Measurements from ENCODE around the gene PSMG1. TPM values are rescaled to one million over a fixed set of nuclear protein-coding genes. Genes with fewer than 3 reads are reported as not detected.

The PSMG1 gene
- total and polyA plus RNA-seq, 9 of the 15 experiments (the other 6 are each of a cell fraction or from before 2014, with no cell fraction given): 54.5 to 427 (median 328) TPM

DNA sequence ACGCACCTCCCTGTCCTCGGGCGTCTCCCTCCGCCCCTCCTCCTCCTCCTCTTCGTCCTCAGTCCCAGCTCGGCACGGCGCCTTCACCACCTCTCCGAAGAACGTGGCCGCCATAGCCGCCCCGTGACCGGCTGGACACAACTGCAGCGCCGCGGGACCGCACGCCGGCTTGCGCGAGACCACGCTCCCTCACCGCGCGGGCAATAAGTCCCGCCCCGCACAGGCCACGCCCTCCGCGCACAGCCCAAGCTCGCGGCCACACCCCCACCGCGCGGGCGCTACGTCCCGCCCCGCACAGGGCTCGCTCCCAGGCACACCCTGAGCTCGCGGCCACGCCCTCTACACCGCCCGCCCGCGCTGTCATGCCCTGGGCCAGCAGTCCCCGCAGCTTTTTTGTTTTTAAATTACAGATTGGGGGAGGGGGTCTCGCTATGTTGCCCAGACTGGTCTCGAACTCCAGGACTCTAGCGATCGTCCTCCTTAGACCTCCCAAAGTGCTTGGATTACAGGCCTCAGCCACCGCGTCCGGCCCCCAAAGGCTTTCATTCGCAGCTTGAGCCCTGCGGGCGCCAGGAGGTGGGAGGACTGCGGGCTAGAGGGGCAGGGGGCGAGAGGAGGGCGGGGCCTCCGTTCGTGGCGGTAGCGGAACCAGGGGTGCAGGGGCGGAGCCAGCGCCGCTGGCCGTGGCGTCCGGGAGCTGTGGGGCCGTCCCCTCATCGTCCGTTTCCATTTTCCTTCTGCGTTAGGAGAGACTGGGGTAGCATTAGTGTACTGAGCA is at the start of gene PSMG1 (continued):
- TF ChIP-seq, protein P1, sequence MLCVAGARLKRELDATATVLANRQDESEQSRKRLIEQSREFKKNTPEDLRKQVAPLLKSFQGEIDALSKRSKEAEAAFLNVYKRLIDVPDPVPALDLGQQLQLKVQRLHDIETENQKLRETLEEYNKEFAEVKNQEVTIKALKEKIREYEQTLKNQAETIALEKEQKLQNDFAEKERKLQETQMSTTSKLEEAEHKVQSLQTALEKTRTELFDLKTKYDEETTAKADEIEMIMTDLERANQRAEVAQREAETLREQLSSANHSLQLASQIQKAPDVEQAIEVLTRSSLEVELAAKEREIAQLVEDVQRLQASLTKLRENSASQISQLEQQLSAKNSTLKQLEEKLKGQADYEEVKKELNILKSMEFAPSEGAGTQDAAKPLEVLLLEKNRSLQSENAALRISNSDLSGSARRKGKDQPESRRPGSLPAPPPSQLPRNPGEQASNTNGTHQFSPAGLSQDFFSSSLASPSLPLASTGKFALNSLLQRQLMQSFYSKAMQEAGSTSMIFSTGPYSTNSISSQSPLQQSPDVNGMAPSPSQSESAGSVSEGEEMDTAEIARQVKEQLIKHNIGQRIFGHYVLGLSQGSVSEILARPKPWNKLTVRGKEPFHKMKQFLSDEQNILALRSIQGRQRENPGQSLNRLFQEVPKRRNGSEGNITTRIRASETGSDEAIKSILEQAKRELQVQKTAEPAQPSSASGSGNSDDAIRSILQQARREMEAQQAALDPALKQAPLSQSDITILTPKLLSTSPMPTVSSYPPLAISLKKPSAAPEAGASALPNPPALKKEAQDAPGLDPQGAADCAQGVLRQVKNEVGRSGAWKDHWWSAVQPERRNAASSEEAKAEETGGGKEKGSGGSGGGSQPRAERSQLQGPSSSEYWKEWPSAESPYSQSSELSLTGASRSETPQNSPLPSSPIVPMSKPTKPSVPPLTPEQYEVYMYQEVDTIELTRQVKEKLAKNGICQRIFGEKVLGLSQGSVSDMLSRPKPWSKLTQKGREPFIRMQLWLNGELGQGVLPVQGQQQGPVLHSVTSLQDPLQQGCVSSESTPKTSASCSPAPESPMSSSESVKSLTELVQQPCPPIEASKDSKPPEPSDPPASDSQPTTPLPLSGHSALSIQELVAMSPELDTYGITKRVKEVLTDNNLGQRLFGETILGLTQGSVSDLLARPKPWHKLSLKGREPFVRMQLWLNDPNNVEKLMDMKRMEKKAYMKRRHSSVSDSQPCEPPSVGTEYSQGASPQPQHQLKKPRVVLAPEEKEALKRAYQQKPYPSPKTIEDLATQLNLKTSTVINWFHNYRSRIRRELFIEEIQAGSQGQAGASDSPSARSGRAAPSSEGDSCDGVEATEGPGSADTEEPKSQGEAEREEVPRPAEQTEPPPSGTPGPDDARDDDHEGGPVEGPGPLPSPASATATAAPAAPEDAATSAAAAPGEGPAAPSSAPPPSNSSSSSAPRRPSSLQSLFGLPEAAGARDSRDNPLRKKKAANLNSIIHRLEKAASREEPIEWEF (CRISPR knock-in tag; IDR thresholded peaks at IDR 0.05): no peak
- TF ChIP-seq MAFF (IDR thresholded peaks at IDR 0.05; ENCODE audit: low read length) (no peak), MAFG (tag; conservative IDR thresholded peaks at IDR 0.05) (no peak), HOMEZ (CRISPR knock-in tag; IDR thresholded peaks at IDR 0.05) (no peak), FOXJ2 (tag; IDR thresholded peaks at IDR 0.05) (no peak), BCL6 (CRISPR knock-in tag; IDR thresholded peaks at IDR 0.05) (no peak), ZNF408 (CRISPR knock-in tag; IDR thresholded peaks at IDR 0.05; ENCODE audit: low read depth) (no peak), NBN (IDR thresholded peaks at IDR 0.05; ENCODE audit: low read depth) (peak; percentile 77), CREB5 (CRISPR knock-in tag; IDR thresholded peaks at IDR 0.05) (no peak), ZNF282 (CRISPR knock-in tag; IDR thresholded peaks at IDR 0.05) (no peak), GATAD2B (IDR thresholded peaks at IDR 0.05; ENCODE audit: borderline replicate concordance) (no peak; the same call in 1 of the 2 replicates), ZNF445 (CRISPR knock-in tag; IDR thresholded peaks at IDR 0.05; ENCODE audit: low read depth) (no peak), CXXC5 (CRISPR knock-in tag; IDR thresholded peaks at IDR 0.05) (peak; percentile 91), SLC30A9 (CRISPR knock-in tag; IDR thresholded peaks at IDR 0.05) (no peak)
- TF ChIP-seq, protein P2, sequence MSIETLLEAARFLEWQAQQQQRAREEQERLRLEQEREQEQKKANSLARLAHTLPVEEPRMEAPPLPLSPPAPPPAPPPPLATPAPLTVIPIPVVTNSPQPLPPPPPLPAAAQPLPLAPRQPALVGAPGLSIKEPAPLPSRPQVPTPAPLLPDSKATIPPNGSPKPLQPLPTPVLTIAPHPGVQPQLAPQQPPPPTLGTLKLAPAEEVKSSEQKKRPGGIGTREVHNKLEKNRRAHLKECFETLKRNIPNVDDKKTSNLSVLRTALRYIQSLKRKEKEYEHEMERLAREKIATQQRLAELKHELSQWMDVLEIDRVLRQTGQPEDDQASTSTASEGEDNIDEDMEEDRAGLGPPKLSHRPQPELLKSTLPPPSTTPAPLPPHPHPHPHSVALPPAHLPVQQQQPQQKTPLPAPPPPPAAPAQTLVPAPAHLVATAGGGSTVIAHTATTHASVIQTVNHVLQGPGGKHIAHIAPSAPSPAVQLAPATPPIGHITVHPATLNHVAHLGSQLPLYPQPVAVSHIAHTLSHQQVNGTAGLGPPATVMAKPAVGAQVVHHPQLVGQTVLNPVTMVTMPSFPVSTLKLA (conservative IDR thresholded peaks at IDR 0.05): peak; percentile 93 to 97
- TF ChIP-seq, protein P3, sequence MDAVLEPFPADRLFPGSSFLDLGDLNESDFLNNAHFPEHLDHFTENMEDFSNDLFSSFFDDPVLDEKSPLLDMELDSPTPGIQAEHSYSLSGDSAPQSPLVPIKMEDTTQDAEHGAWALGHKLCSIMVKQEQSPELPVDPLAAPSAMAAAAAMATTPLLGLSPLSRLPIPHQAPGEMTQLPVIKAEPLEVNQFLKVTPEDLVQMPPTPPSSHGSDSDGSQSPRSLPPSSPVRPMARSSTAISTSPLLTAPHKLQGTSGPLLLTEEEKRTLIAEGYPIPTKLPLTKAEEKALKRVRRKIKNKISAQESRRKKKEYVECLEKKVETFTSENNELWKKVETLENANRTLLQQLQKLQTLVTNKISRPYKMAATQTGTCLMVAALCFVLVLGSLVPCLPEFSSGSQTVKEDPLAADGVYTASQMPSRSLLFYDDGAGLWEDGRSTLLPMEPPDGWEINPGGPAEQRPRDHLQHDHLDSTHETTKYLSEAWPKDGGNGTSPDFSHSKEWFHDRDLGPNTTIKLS (IDR thresholded peaks at IDR 0.05; ENCODE audit: borderline replicate concordance, low read depth): peak; percentile 19; the same call in 1 of the 2 replicates
